Measurements from ENCODE around the gene AFMID.

- TF ChIP-seq, protein P1, sequence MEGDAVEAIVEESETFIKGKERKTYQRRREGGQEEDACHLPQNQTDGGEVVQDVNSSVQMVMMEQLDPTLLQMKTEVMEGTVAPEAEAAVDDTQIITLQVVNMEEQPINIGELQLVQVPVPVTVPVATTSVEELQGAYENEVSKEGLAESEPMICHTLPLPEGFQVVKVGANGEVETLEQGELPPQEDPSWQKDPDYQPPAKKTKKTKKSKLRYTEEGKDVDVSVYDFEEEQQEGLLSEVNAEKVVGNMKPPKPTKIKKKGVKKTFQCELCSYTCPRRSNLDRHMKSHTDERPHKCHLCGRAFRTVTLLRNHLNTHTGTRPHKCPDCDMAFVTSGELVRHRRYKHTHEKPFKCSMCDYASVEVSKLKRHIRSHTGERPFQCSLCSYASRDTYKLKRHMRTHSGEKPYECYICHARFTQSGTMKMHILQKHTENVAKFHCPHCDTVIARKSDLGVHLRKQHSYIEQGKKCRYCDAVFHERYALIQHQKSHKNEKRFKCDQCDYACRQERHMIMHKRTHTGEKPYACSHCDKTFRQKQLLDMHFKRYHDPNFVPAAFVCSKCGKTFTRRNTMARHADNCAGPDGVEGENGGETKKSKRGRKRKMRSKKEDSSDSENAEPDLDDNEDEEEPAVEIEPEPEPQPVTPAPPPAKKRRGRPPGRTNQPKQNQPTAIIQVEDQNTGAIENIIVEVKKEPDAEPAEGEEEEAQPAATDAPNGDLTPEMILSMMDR (IDR thresholded peaks at IDR 0.05; ENCODE audit: insufficient read depth, low read length, poor library complexity, severe bottlenecking): no peak
- TF ChIP-seq EZH2phosphoT487 (conservative IDR thresholded peaks at IDR 0.05; ENCODE audit: low read length): no peak
Measured at GRCh38 chr17:78172249-78173051, 14.7 kb upstream of the AFMID start.
